NB4 (cell line): ENCODE results near the gene ENO2.
"Not testable (repeated sequence)": the region's sequence is repeated elsewhere in the genome, so short reads cannot be mapped to it uniquely, and the experiment has no call there.

Experiments used
- CTCF ChIP-seq: IDR thresholded peaks from one replicate; pipeline ENCODE4 v1.5.1; 2012; ENCODE audit warnings: low read depth, low read length
- MAX ChIP-seq: IDR thresholded peaks from 2 replicates; pipeline ENCODE4 v1.6.1; 2011; ENCODE audit warnings: low read depth, low read length
- POLR2A ChIP-seq: IDR thresholded peaks from 2 replicates; pipeline ENCODE4 v1.6.1; 2011; ENCODE audit warnings: mild to moderate bottlenecking; ENCODE audit not compliant: insufficient read length; ENCODE audit errors: extremely low read depth

GRCh38 chr12:6865307-6865706 is 49.1 kb upstream of the ENO2 start:
- TF ChIP-seq CTCF, POLR2A, MAX: not testable (repeated sequence)
